ENCODE results near the gene EVPL. TPM values are rescaled to one million over a fixed set of nuclear protein-coding genes. Genes with fewer than 3 reads are reported as not detected.

Gene EVPL
- total and polyA plus RNA-seq, 2 experiments from 2014 or later, result 2.0 to 2.7 TPM

DNA sequence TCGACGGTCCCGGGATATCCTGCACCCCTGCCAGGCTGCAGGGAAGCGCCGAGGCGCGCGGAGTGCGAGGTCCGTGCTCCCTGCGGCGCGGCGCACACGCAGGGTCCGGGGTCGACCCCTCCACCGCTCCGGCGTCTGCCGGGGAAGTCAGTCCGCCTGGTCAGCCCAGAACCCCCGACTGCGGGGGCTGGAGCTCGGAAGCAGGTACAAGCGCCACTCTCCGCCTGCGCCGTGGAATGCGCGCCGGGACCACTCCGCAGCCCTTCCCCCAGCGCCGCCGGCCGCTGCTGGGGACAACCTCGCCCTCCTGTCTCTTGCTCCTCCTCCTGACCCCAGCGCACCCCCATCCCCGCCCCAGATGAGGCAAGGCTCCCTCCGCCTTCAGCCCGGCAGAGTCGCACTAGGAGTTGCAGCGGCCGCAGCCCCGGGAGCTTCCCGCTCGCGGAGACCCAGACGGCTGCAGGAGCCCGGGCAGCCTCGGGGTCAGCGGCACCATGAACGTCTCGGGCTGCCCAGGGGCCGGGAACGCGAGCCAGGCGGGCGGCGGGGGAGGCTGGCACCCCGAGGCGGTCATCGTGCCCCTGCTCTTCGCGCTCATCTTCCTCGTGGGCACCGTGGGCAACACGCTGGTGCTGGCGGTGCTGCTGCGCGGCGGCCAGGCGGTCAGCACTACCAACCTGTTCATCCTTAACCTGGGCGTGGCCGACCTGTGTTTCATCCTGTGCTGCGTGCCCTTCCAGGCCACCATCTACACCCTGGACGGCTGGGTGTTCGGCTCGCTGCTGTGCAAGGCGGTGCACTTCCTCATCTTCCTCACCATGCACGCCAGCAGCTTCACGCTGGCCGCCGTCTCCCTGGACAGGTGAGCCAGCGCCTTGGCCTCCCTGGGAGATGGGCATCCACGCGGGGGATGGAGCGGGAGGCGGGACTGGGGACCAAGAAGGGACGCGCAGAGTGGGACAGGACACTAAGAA, 47.6 kb upstream of the EVPL start, which contains the start of gene GALR2:
Gene GALR2 (plus strand): TSS at position 392 of the 974 bp plus-strand sequence. CDS start 103 bp downstream, at position 495.
- 3% methylated on average over 74 of the region's 92 CpGs for WGBS (ENCODE audit: low lambda C conversion rate, missing lambda C conversion rate)
- Histone ChIP-seq H3K36me3 (replicated peaks; ENCODE audit: insufficient read depth, low read depth) (no peaks in the 10 kb centered on the region), H3K4me1 (ENCODE audit: insufficient read depth) (peaks cover 24% of the 10 kb centered on the region), H3K27ac (no peak within 1 kb of the TSS), H3K79me2 (peaks cover 26% of the 10 kb centered on the region), H3K9me2 (replicated peaks; ENCODE audit: insufficient read depth) (no peaks in the 10 kb centered on the region), H2AFZ (no peak within 1 kb of the TSS), H3K4me2 (peak within 1 kb of the TSS; percentile 73), H4K20me1 (ENCODE audit: insufficient read depth, poor library complexity, severe bottlenecking) (peaks cover 7% of the 10 kb centered on the region), H3K4me3 (no peak within 1 kb of the TSS), H3K27me3 (peaks cover 63% of the 10 kb centered on the region), H3K9me3 (ENCODE audit: low read depth) (no peaks in the 10 kb centered on the region)
- TF ChIP-seq EZH2phosphoT487 (IDR thresholded peaks at IDR 0.05; ENCODE audit: low read depth, severe bottlenecking, unreplicated experiment) (peak; percentile 7), EZH2 (IDR thresholded peaks at IDR 0.05; ENCODE audit: borderline replicate concordance) (peak; percentile 53)
- TF ChIP-seq, protein P1, sequence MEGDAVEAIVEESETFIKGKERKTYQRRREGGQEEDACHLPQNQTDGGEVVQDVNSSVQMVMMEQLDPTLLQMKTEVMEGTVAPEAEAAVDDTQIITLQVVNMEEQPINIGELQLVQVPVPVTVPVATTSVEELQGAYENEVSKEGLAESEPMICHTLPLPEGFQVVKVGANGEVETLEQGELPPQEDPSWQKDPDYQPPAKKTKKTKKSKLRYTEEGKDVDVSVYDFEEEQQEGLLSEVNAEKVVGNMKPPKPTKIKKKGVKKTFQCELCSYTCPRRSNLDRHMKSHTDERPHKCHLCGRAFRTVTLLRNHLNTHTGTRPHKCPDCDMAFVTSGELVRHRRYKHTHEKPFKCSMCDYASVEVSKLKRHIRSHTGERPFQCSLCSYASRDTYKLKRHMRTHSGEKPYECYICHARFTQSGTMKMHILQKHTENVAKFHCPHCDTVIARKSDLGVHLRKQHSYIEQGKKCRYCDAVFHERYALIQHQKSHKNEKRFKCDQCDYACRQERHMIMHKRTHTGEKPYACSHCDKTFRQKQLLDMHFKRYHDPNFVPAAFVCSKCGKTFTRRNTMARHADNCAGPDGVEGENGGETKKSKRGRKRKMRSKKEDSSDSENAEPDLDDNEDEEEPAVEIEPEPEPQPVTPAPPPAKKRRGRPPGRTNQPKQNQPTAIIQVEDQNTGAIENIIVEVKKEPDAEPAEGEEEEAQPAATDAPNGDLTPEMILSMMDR (IDR thresholded peaks at IDR 0.05; ENCODE audit: poor library complexity), result no peak
- peak; percentile 2 for DNase-seq (ENCODE audit: low spot score)

DNA sequence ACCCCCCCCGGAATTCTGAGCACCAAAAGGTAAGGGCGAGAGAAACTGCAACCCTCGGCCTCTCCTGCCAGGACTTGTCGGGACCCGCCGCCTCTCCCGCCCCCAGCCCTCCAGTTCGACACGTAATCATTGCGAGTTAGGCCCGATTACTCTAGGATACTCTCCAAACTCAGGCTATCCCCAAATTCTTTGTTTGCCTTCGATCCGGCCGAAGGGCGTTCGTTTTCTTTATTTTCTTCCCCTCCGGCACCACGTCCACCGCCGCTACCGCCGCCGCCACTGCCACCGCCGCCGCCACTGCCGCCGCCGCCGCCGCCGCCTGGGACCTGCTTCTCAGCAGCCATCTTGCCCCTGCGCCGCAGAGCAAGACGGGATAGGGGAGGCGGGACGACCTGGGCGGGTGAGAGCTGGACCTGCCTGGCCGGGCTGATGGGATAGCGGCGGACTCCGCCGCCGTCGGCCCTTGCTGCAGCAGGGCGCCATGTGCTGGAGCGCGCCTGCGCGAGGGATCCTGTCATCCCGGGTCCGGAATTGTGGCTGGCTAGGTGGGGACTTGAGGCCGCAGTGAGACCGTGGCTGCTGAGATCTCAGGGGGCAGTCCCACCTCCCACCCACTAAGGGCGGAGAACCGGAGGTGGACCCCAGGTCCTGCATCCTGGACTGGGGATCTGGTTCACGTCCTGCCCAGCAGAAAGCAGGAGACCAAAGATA, 45.2 kb upstream of the EVPL start, which contains the start of gene SRP68:
Gene SRP68 (minus strand): TSS at position 370 of the 711 bp plus-strand sequence. CDS start 26 bp downstream, at position 344.
- H3K27ac ChIP-seq, result peak within 1 kb of the TSS; percentile 74
- H3K9me2 ChIP-seq (replicated peaks; ENCODE audit: insufficient read depth), result no peaks in the 10 kb centered on the region
- WGBS (ENCODE audit: low lambda C conversion rate, missing lambda C conversion rate), result 1% methylated on average over 57 of the region's 57 CpGs
- peak; percentile 96 for DNase-seq (ENCODE audit: low spot score)
- peaks cover 39% of the 10 kb centered on the region for H3K27me3 ChIP-seq
- peak within 1 kb of the TSS; percentile 82 for H3K4me3 ChIP-seq
- peak within 1 kb of the TSS; percentile 91 for H2AFZ ChIP-seq
- H4K20me1 ChIP-seq (ENCODE audit: insufficient read depth, poor library complexity, severe bottlenecking), result peaks cover 18% of the 10 kb centered on the region
- no peaks in the 10 kb centered on the region for H3K9me3 ChIP-seq (ENCODE audit: low read depth)
- no peaks in the 10 kb centered on the region for H3K36me3 ChIP-seq (replicated peaks; ENCODE audit: insufficient read depth, low read depth)
- H3K79me2 ChIP-seq, result peaks cover 45% of the 10 kb centered on the region
- TF ChIP-seq EZH2 (IDR thresholded peaks at IDR 0.05; ENCODE audit: borderline replicate concordance) (no peak), EZH2phosphoT487 (IDR thresholded peaks at IDR 0.05; ENCODE audit: low read depth, severe bottlenecking, unreplicated experiment) (no peak)
- TF ChIP-seq, protein P1 (IDR thresholded peaks at IDR 0.05; ENCODE audit: poor library complexity), result no peak
- peak within 1 kb of the TSS; percentile 92 for H3K4me2 ChIP-seq
- peaks cover 23% of the 10 kb centered on the region for H3K4me1 ChIP-seq (ENCODE audit: insufficient read depth)

DNA sequence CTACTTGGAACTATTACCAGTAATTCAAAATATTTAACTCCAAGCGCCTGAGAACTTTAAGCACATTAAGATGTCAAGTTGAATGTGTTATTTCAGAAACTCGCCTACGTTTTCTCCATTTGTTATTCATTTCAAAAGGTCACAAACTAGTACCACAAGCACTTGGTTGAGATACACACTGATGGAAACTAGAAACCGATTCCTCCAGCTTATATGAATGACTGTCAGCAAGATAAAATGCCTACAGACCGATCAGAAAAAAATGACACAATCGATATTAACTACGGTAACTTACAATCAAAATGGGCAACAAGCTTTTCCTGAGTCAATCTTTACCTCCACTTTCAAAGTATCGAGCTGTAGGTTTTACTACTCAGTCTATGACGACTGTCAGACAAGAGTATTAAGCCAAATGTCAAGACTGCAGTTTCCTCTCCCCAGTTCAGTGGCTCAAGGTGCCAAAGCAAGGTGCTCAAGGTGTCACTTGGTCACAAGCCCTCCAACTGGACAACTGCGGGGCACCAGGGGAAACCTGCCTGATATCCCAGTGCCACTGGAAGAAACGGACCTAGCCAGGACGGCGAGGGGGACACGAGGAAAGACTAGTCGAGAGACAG, 44.5 kb upstream of the EVPL start:
- Histone ChIP-seq H3K27ac (peak overlapping the region; percentile 74), H3K36me3 (replicated peaks; ENCODE audit: insufficient read depth, low read depth) (no peaks in the 10 kb centered on the region), H4K20me1 (ENCODE audit: insufficient read depth, poor library complexity, severe bottlenecking) (peaks cover 18% of the 10 kb centered on the region), H3K9me3 (ENCODE audit: low read depth) (no peaks in the 10 kb centered on the region), H2AFZ (peak overlapping the region; percentile 34), H3K9me2 (replicated peaks; ENCODE audit: insufficient read depth) (no peaks in the 10 kb centered on the region), H3K4me1 (ENCODE audit: insufficient read depth) (peaks cover 23% of the 10 kb centered on the region), H3K4me2 (peak overlapping the region; percentile 92), H3K4me3 (peak overlapping the region; percentile 82), H3K79me2 (peaks cover 50% of the 10 kb centered on the region), H3K27me3 (peaks cover 33% of the 10 kb centered on the region)
- DNase-seq (ENCODE audit: low spot score), result no peak
- WGBS (ENCODE audit: low lambda C conversion rate, missing lambda C conversion rate), result 26% methylated on average over 15 of the region's 15 CpGs
- TF ChIP-seq, protein P1 (IDR thresholded peaks at IDR 0.05; ENCODE audit: poor library complexity), result no peak
- TF ChIP-seq EZH2 (IDR thresholded peaks at IDR 0.05; ENCODE audit: borderline replicate concordance) (no peak), EZH2phosphoT487 (IDR thresholded peaks at IDR 0.05; ENCODE audit: low read depth, severe bottlenecking, unreplicated experiment) (no peak)
